GM12872 (cell line): ENCODE results near the gene CNTNAP2.

Experiments
- CTCF ChIP-seq: IDR thresholded peaks from 3 replicates; pipeline ENCODE4 v1.5.1; 2011; ENCODE audit warnings: low read depth, mild to moderate bottlenecking, low read length, moderate library complexity; ENCODE audit not compliant: insufficient read depth

CNTNAP2 gene

GRCh38 chr7:147700702-147701101 lies 1584.1 kb downstream of the CNTNAP2 start:
- TF ChIP-seq CTCF = no peak

- TF ChIP-seq CTCF = no peak
These were observed 1591.3 kb downstream of the CNTNAP2 start for GRCh38 chr7:147707926-147708325.

- TF ChIP-seq CTCF = no peak
These were observed 1592.3 kb downstream of the CNTNAP2 start for GRCh38 chr7:147708871-147709270.

GRCh38 chr7:147711447-147711846 lies 1594.8 kb downstream of the CNTNAP2 start:
- no peak for TF ChIP-seq CTCF

- no peak for TF ChIP-seq CTCF
These were observed 1605.6 kb downstream of the CNTNAP2 start for GRCh38 chr7:147721962-147722830.

- TF ChIP-seq CTCF = no peak
These were observed 1606.9 kb downstream of the CNTNAP2 start for GRCh38 chr7:147723536-147723935.

- no peak for TF ChIP-seq CTCF
These were observed 1614.7 kb downstream of the CNTNAP2 start for GRCh38 chr7:147731311-147731710.
